Adrenal gland (tissue), 12 donors: ENCODE measurements around the gene FEM1B. TPM values are rescaled to one million over a fixed set of nuclear protein-coding genes. Genes with fewer than 3 reads are reported as not detected.

Experiments
- DNase-seq, 7 donors: peaks; one replicate each; pipeline ENCODE4 v3.0.0-alpha.2; 2019 to 2020
- H3K27ac ChIP-seq, 5 donors: fragments of 200-600 bp; sonication (generic) in 4 of 5; 1 replicate in 3 of 5; 2 replicates in 2 of 5; pipeline versions ENCODE4 v1.5.1 to v1.8.0; 2016 to 2020; ENCODE audit warnings: mild to moderate bottlenecking in 1 of 5
- H3K27me3 ChIP-seq: fragments of 200-600 bp; 2 replicates; pipeline ENCODE4 v1.8.0; 2021
- H3K36me3 ChIP-seq, 2 donors: fragments of 200-600 bp; replicated peaks in 1 of 2; 1 replicate in 1 of 2; 2 replicates in 1 of 2; pipeline versions ENCODE4 v1.5.1 to v1.8.0; 2018 to 2022
- H3K4me1 ChIP-seq, 2 donors: fragments of 200-600 bp; replicated peaks in 1 of 2; 1 replicate in 1 of 2; 2 replicates in 1 of 2; pipeline versions ENCODE4 v1.5.1 to v1.8.0; 2018 to 2021
- H3K4me3 ChIP-seq, 4 donors: fragments of 200-600 bp; sonication (generic) in 3 of 4; one replicate each; pipeline ENCODE4 v1.5.1; 2016 to 2018
- H3K9me3 ChIP-seq, 3 donors: fragments of 200-600 bp; sonication (generic) in 1 of 3; replicated peaks in 1 of 3; 1 replicate in 2 of 3; 2 replicates in 1 of 3; pipeline versions ENCODE4 v1.5.1 to v1.8.0; 2016 to 2021
- CTCF ChIP-seq, 6 experiments: fragments of 450-650 bp in 4 of 6; fragments of 200-600 bp in 2 of 6; sonication (generic) in 1 of 6; IDR thresholded peaks; 1 replicate in 5 of 6; 2 replicates in 1 of 6; pipeline versions ENCODE4 v1.5.1 to v1.8.0; 2016 to 2021; ENCODE audit warnings: antibody characterized with exemption in 6 of 6, mild to moderate bottlenecking in 2 of 6, moderate library complexity in 1 of 6
- POLR2A ChIP-seq, 2 donors: fragments of 450-650 bp; IDR thresholded peaks; one replicate each; pipeline ENCODE4 v1.6.1; 2017; ENCODE audit warnings: antibody characterized with exemption in 2 of 2, mild to moderate bottlenecking in 2 of 2, moderate library complexity in 1 of 2
- WGBS, 4 donors: extraction: QIAGEN DNeasy Blood & Tissue Kit in 2 of 4; methylation state at CpG; one replicate each; pipeline versions ENCODE4 v1.1.5 to v1.1.7; 2013 to 2017; 5-methylcytosine and 5-hydroxymethylcytosine counted together
- intact Hi-C, 2 donors: fragments of 100-400 bp; cut with DNase I; formaldehyde crosslinking; loops; one replicate each; pipeline versions ENCODE4 v1.14.1 to v1.15.0; 2022 to 2023
- polyA plus RNA-seq, 3 donors: library from polyadenylated mRNA; stranded (reverse); fragments of 200-250 nt in 2 of 3; fragments of 350-450 nt in 1 of 3; fragmentation: Illumina TruSeq in 1 of 3; extraction: RNeasy Lipid Tissue Mini Kit (QIAGEN cat#74804) in 1 of 3; gene quantifications; one replicate each; pipeline ENCODE4 v1.2.3, GENCODE V29; 2013 to 2014
- total RNA-seq, 9 donors: library from RNA; depleted of rRNA in 4 of 9; stranded (reverse); fragments of >200 nt in 4 of 9; fragments of 120-200 nt in 1 of 9; fragmentation: NEBNext Ultra II Directional in 1 of 9; extraction: Animal tissue kit (Norgen Biotek cat#: 25700) in 1 of 9; gene quantifications; one replicate each; pipeline versions ENCODE4 v1.1.0 to v1.2.4, GENCODE V29; 2013 to 2023
- donor health status: healthy with polysubstance abuse.
- donor health status: Bipolar disorder and iron deficiency.
- donor health status: DM: yes; HTN: yes; CAD: no.
- donor health status: DM: no; HTN: no; CAD: no.
- donor health status: DM: no; HTN: no; CAD: no.
- donor health status: DM: yes; HTN: yes; CAD: no.

Gene FEM1B
- total and polyA plus RNA-seq, 12 donors = 7.0 to 61.5 (median 42.7) TPM

GRCh38 chr15:68330416-68330815 is 52.9 kb downstream of the FEM1B start:
- no peak overlapping the region for H3K27ac ChIP-seq
- WGBS, 4 donors = 68 to 83% (median 71%) methylated on average over 6 of the region's 6 CpGs

GRCh38 chr15:68330901-68331300 is 53.4 kb downstream of the FEM1B start:
- Histone ChIP-seq H3K4me3 (no peak overlapping the region), H3K27me3 (no peaks in the 10 kb centered on the region), H3K27ac (no peak overlapping the region), H3K4me1 (peaks cover 26 to 36% of the 10 kb centered on the region in 2 donors), H3K9me3 (no peaks in the 10 kb centered on the region), H3K36me3 (no peaks in the 10 kb centered on the region)
- WGBS, 4 donors = 74 to 85% (median 81%) methylated on average over 7 to 10 of the region's 10 CpGs
- no peak for DNase-seq
- intact Hi-C loops = no loop called here
- TF ChIP-seq POLR2A (IDR thresholded peaks at IDR 0.05) (no peak), CTCF (IDR thresholded peaks at IDR 0.05) (no peak)

More at GRCh38 chr15:68330416-68330815, 52.9 kb downstream of the FEM1B start:
- TF ChIP-seq CTCF (IDR thresholded peaks at IDR 0.05) (no peak), POLR2A (IDR thresholded peaks at IDR 0.05) (no peak)
- Histone ChIP-seq H3K36me3 (no peaks in the 10 kb centered on the region), H3K4me1 (peaks cover 26 to 32% of the 10 kb centered on the region in 2 donors), H3K9me3 (no peaks in the 10 kb centered on the region), H3K4me3 (no peak overlapping the region), H3K27me3 (no peaks in the 10 kb centered on the region)
- intact Hi-C loops = no loop called here
- DNase-seq = no peak

- H3K4me3 ChIP-seq = no peak overlapping the region
- DNase-seq = peak; percentile 64 to 90 (median 82)
- intact Hi-C loops = no loop called here
- H3K36me3 ChIP-seq = no peaks in the 10 kb centered on the region
- peak overlapping the region in 1 of 5 donors; percentile 12 for H3K27ac ChIP-seq
- H3K27me3 ChIP-seq = no peaks in the 10 kb centered on the region
- TF ChIP-seq POLR2A (IDR thresholded peaks at IDR 0.05) (no peak), CTCF (IDR thresholded peaks at IDR 0.05) (no peak)
- no peaks in the 10 kb centered on the region for H3K9me3 ChIP-seq
- 58 to 74% (median 64%) methylated on average over 21 of the region's 21 CpGs for WGBS, 4 donors
- peaks cover 26 to 36% of the 10 kb centered on the region in 2 donors for H3K4me1 ChIP-seq
These were observed 54.7 kb downstream of the FEM1B start for GRCh38 chr15:68332266-68332665.

- intact Hi-C loops = no loop called here
- peak overlapping the region in 4 of 5 donors; percentile 24 to 84 (median 68) for H3K27ac ChIP-seq
These were observed 56.4 kb downstream of the FEM1B start for GRCh38 chr15:68333775-68334470.

More at GRCh38 chr15:68333775-68334470, 56.4 kb downstream of the FEM1B start:
- no peaks in the 10 kb centered on the region for H3K27me3 ChIP-seq
- peak; percentile 53 to 85 (median 76) for DNase-seq
- H3K9me3 ChIP-seq = no peaks in the 10 kb centered on the region
- peaks cover 26 to 36% of the 10 kb centered on the region in 2 donors for H3K4me1 ChIP-seq
- WGBS, 4 donors = 34 to 46% (median 39%) methylated on average over 6 to 8 of the region's 8 CpGs
- no peak overlapping the region for H3K4me3 ChIP-seq
- TF ChIP-seq CTCF (IDR thresholded peaks at IDR 0.05) (no peak), POLR2A (IDR thresholded peaks at IDR 0.05) (no peak)
- no peaks in the 10 kb centered on the region for H3K36me3 ChIP-seq
